GM19193 (cell line): ENCODE data around the gene PDE3A.

Source experiments
- POLR2A ChIP-seq: IDR thresholded peaks from 4 replicates; pipeline ENCODE4 v1.6.1; 2011; ENCODE audit not compliant: insufficient read depth, insufficient read length; ENCODE audit errors: extremely low read depth

The PDE3A gene

GRCh38 chr12:20369305-20370013 is 1.1 kb downstream of the PDE3A start:
- no peak for TF ChIP-seq POLR2A

GRCh38 chr12:20370014-20370386 is 1.7 kb downstream of the PDE3A start:
- no peak for TF ChIP-seq POLR2A

- no peak for TF ChIP-seq POLR2A
These were observed 2.7 kb downstream of the PDE3A start for GRCh38 chr12:20370866-20371519.

GRCh38 chr12:20372326-20373096 is 4.2 kb downstream of the PDE3A start:
- no peak for TF ChIP-seq POLR2A

- TF ChIP-seq POLR2A, result no peak
These were observed 6.5 kb downstream of the PDE3A start for GRCh38 chr12:20374795-20375194.

- no peak for TF ChIP-seq POLR2A
These were observed 7.2 kb downstream of the PDE3A start for GRCh38 chr12:20375560-20375959.

GRCh38 chr12:20376984-20377383 is 8.6 kb downstream of the PDE3A start:
- no peak for TF ChIP-seq POLR2A

GRCh38 chr12:20377750-20378149 is 9.4 kb downstream of the PDE3A start:
- TF ChIP-seq POLR2A, result no peak

- TF ChIP-seq POLR2A, result no peak
These were observed 13.8 kb downstream of the PDE3A start for GRCh38 chr12:20382117-20382516.

GRCh38 chr12:20383612-20384011 is 15.3 kb downstream of the PDE3A start:
- TF ChIP-seq POLR2A, result no peak

GRCh38 chr12:20390846-20391245 is 22.5 kb downstream of the PDE3A start:
- no peak for TF ChIP-seq POLR2A

GRCh38 chr12:20392339-20392738 is 24.0 kb downstream of the PDE3A start:
- TF ChIP-seq POLR2A, result no peak

GRCh38 chr12:20393707-20394106 is 25.4 kb downstream of the PDE3A start:
- no peak for TF ChIP-seq POLR2A

GRCh38 chr12:20395791-20396550 is 27.6 kb downstream of the PDE3A start:
- TF ChIP-seq POLR2A, result no peak

- TF ChIP-seq POLR2A, result no peak
These were observed 30.3 kb downstream of the PDE3A start for GRCh38 chr12:20398686-20399085.

GRCh38 chr12:20400003-20400402 is 31.7 kb downstream of the PDE3A start:
- TF ChIP-seq POLR2A, result no peak

GRCh38 chr12:20403230-20403629 is 34.9 kb downstream of the PDE3A start:
- TF ChIP-seq POLR2A, result no peak
